Measurements from ENCODE around the gene RBM22. TPM values are rescaled to one million over a fixed set of nuclear protein-coding genes. Genes with fewer than 3 reads are reported as not detected.

Gene RBM22
- total RNA-seq, 1 experiment from 2014 or later: 53.4 TPM

GRCh38 chr5:150642991-150643710, 57.7 kb downstream of the RBM22 start:
- Mint-ChIP-seq H3K27me3 (ENCODE audit: unreplicated experiment) (peaks cover 15% of the 10 kb centered on the region), H3K27ac (ENCODE audit: unreplicated experiment) (no peak overlapping the region), H3K36me3 (ENCODE audit: insufficient read depth, unreplicated experiment) (peaks cover 19% of the 10 kb centered on the region), H3K9me3 (ENCODE audit: low read depth, unreplicated experiment) (no peaks in the 10 kb centered on the region), H3K4me3 (ENCODE audit: low read depth, unreplicated experiment) (no peak overlapping the region), H3K4me1 (ENCODE audit: low read depth, unreplicated experiment) (peaks cover 47% of the 10 kb centered on the region)
- CTCF ChIA-PET: interaction anchor here (0.7 to 1.2 kb wide), 4 partner anchors 9 to 61 kb away, joined by 3 to 7 read pairs (median 4); partner anchors contain the start of gene RBM22
- intact Hi-C loops (cut with micrococcal nuclease; ENCODE audit: unreplicated experiment): loop anchor here (5.0 kb wide), 1 partner anchor 81 kb away; no protein-coding TSS in a partner anchor
- DNase-seq: no peak
- TF ChIP-seq, protein P1, sequence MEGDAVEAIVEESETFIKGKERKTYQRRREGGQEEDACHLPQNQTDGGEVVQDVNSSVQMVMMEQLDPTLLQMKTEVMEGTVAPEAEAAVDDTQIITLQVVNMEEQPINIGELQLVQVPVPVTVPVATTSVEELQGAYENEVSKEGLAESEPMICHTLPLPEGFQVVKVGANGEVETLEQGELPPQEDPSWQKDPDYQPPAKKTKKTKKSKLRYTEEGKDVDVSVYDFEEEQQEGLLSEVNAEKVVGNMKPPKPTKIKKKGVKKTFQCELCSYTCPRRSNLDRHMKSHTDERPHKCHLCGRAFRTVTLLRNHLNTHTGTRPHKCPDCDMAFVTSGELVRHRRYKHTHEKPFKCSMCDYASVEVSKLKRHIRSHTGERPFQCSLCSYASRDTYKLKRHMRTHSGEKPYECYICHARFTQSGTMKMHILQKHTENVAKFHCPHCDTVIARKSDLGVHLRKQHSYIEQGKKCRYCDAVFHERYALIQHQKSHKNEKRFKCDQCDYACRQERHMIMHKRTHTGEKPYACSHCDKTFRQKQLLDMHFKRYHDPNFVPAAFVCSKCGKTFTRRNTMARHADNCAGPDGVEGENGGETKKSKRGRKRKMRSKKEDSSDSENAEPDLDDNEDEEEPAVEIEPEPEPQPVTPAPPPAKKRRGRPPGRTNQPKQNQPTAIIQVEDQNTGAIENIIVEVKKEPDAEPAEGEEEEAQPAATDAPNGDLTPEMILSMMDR (IDR thresholded peaks at IDR 0.05; ENCODE audit: unreplicated experiment): no peak
- no TSS peak for BruUV-seq (replicated peaks)

DNA sequence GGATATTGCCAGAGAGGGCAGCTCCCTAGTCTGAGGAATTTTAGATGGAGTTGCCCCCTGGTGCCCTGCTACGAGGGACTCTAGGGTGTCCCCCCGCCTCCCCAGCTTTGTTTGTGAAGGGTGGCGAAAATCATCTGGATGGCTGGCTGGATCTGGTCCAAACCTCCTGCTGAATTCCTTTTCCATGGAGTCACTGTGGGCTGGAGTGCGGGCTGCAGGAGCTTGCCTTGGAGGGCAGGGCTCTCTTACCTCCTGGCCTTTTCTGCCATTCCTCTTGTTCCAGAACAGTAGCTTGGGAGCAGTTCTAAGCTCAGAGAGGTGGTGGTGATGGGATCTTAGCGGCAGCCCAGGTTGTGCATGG, 58.3 kb downstream of the RBM22 start:
- TF ChIP-seq, protein P1 (IDR thresholded peaks at IDR 0.05; ENCODE audit: unreplicated experiment): no peak
- Mint-ChIP-seq H3K36me3 (ENCODE audit: insufficient read depth, unreplicated experiment) (peaks cover 25% of the 10 kb centered on the region), H3K9me3 (ENCODE audit: low read depth, unreplicated experiment) (no peaks in the 10 kb centered on the region), H3K27me3 (ENCODE audit: unreplicated experiment) (peaks cover 9% of the 10 kb centered on the region), H3K27ac (ENCODE audit: unreplicated experiment) (no peak overlapping the region), H3K4me1 (ENCODE audit: low read depth, unreplicated experiment) (peaks cover 53% of the 10 kb centered on the region), H3K4me3 (ENCODE audit: low read depth, unreplicated experiment) (no peak overlapping the region)
- DNase-seq: peak; percentile 67
- no TSS peak for BruUV-seq (replicated peaks)
- CTCF ChIA-PET: interaction anchor here (0.6 to 1.2 kb wide), 4 partner anchors 12 to 60 kb away, joined by 3 to 7 read pairs (median 4); partner anchors contain the start of gene RBM22
- intact Hi-C loops (cut with micrococcal nuclease; ENCODE audit: unreplicated experiment): loop anchor here (5.0 kb wide), 1 partner anchor 80 kb away; no protein-coding TSS in a partner anchor

DNA sequence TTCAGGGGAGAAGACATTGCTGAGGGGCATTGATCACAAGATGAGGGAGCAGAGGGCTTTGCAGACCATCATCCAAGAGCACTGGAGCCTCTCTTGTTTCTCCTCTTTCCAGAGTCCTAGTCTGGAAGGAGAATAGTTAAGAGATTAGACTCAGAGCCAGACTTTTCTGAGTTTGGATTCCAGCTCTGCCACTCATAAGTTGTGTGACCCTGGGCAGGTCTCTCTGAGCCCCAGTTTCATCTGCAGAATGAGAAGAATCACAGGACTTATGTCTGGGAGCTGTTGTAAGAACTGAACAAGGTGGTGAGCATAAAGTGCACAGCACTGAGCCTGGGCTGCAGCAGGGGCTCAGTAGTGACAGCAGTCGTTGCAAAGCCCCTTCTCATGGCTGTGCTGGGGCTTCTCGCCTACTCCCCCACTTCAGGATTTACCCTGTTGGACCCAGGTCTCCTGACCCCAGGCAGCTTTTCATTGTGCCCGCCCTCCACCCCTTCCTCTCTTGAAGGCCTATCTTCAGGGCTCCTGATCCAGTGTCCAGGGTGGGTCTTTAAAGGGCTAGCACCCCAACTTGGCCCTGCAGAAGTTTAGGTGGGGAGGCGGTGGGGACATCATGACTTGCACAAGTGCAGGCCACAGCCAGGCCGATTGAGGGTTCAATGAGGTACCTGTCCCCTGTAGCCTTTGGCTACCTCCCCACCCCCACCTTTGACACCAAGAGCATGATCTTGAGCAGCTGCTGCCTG, 58.9 kb downstream of the RBM22 start:
- no peak overlapping the region for H3K27ac Mint-ChIP-seq (ENCODE audit: unreplicated experiment)
- H3K27me3 Mint-ChIP-seq (ENCODE audit: unreplicated experiment): peaks cover 3% of the 10 kb centered on the region
- peaks cover 30% of the 10 kb centered on the region for H3K36me3 Mint-ChIP-seq (ENCODE audit: insufficient read depth, unreplicated experiment)
- H3K4me3 Mint-ChIP-seq (ENCODE audit: low read depth, unreplicated experiment): no peak overlapping the region
- no peak for DNase-seq
- peaks cover 59% of the 10 kb centered on the region for H3K4me1 Mint-ChIP-seq (ENCODE audit: low read depth, unreplicated experiment)
- TF ChIP-seq, protein P1 (IDR thresholded peaks at IDR 0.05; ENCODE audit: unreplicated experiment): no peak
- CTCF ChIA-PET: interaction anchor here (0.6 to 1.2 kb wide), 4 partner anchors 12 to 59 kb away, joined by 3 to 7 read pairs (median 4); partner anchors contain the start of gene RBM22
- H3K9me3 Mint-ChIP-seq (ENCODE audit: low read depth, unreplicated experiment): no peaks in the 10 kb centered on the region
- intact Hi-C loops (cut with micrococcal nuclease; ENCODE audit: unreplicated experiment): loop anchor here (5.0 kb wide), 1 partner anchor 80 kb away; no protein-coding TSS in a partner anchor
- BruUV-seq (replicated peaks): no TSS peak

DNA sequence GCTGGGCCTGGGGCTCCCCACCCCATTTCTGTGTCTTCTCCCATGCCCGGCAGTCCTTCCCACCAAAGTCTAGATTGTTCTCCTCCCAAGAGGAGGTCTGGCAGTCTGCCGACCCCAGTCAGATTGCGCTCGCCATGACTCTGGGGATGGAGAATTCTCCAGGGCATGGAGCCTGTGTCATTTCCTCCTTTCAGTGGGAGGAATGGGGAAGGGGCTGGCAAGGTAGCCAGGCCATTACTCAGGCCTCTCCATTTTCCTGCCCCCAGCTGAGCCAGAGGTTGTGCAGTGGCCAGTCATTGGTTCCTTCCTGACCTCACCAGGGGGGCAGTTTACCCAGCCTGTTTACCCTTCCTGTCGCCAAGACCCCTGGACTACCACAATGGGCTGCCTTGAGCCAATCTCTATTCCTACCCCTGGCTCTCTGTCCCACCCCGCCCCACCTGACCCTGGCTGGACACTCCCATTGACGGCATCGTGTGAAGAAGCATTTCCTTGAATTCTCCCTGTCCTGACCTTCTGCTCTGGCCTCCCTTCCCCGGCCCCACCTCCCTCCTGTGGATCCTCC, 59.8 kb downstream of the RBM22 start:
- BruUV-seq (replicated peaks): no TSS peak
- Mint-ChIP-seq H3K27me3 (ENCODE audit: unreplicated experiment) (no peaks in the 10 kb centered on the region), H3K27ac (ENCODE audit: unreplicated experiment) (peak overlapping the region; percentile 10), H3K9me3 (ENCODE audit: low read depth, unreplicated experiment) (no peaks in the 10 kb centered on the region), H3K4me1 (ENCODE audit: low read depth, unreplicated experiment) (peaks cover 68% of the 10 kb centered on the region), H3K36me3 (ENCODE audit: insufficient read depth, unreplicated experiment) (peaks cover 39% of the 10 kb centered on the region), H3K4me3 (ENCODE audit: low read depth, unreplicated experiment) (peak overlapping the region; percentile 19)
- TF ChIP-seq, protein P1 (IDR thresholded peaks at IDR 0.05; ENCODE audit: unreplicated experiment): no peak
- no peak for DNase-seq
- intact Hi-C loops (cut with micrococcal nuclease; ENCODE audit: unreplicated experiment): loop anchor here (5.0 kb wide), 1 partner anchor 79 kb away; no protein-coding TSS in a partner anchor
- CTCF ChIA-PET: interaction anchor here (0.6 to 0.9 kb wide), 2 partner anchors 9 to 10 kb away, joined by 3 to 4 read pairs; no protein-coding TSS in a partner anchor

Measured in Calu3 (cell line).